Thyroid gland (tissue), 4 donors: ENCODE data around the gene TMPRSS5. TPM values are rescaled to one million over a fixed set of nuclear protein-coding genes. Genes with fewer than 3 reads are reported as not detected.

ENCODE experiments used
- DNase-seq, 2 donors: peaks; one replicate each; pipeline ENCODE4 v3.0.0-alpha.2; 2019
- H3K27ac ChIP-seq, 3 donors: fragments of 200-600 bp; sonication (generic); 1 replicate in 2 of 3; 2 replicates in 1 of 3; pipeline ENCODE4 v1.5.1; 2016 to 2019; ENCODE audit warnings: mild to moderate bottlenecking in 1 of 3, moderate library complexity in 1 of 3
- H3K27me3 ChIP-seq: fragments of 200-600 bp; sonication (generic); one replicate; pipeline ENCODE4 v1.5.1; 2019
- H3K36me3 ChIP-seq, 2 donors: fragments of 200-600 bp; sonication (generic); one replicate each; pipeline ENCODE4 v1.5.1; 2016 to 2019
- H3K4me1 ChIP-seq, 2 donors: fragments of 200-600 bp; sonication (generic); one replicate each; pipeline ENCODE4 v1.5.1; 2017 to 2019
- H3K4me3 ChIP-seq, 3 donors: fragments of 200-600 bp; sonication (generic); replicated peaks in 1 of 3; 1 replicate in 2 of 3; 2 replicates in 1 of 3; pipeline ENCODE4 v1.5.1; 2016; ENCODE audit warnings: mild to moderate bottlenecking in 1 of 3
- H3K9me3 ChIP-seq: fragments of 200-600 bp; sonication (generic); one replicate; pipeline ENCODE4 v1.5.1; 2017
- POLR2A ChIP-seq, 2 donors: fragments of 450-650 bp; IDR thresholded peaks; one replicate each; pipeline ENCODE4 v1.6.1; 2017; ENCODE audit warnings: antibody characterized with exemption in 2 of 2, mild to moderate bottlenecking in 2 of 2, moderate library complexity in 1 of 2
- WGBS, 2 donors: methylation state at CpG; one replicate each; pipeline ENCODE4 v1.1.5; 2017; 5-methylcytosine and 5-hydroxymethylcytosine counted together
- intact Hi-C: fragments of 100-400 bp; cut with DNase I; formaldehyde crosslinking; loops from one replicate; pipeline ENCODE4 v1.15.1; 2023
- total RNA-seq, 4 donors: library from RNA; depleted of rRNA; stranded (reverse); fragments of >200 nt; gene quantifications; one replicate each; pipeline ENCODE4 v1.2.3, GENCODE V29; 2016
- TF ChIP-seq, protein P1 (sequence below), 6 experiments: fragments of 200-600 bp in 3 of 6; fragments of 450-650 bp in 3 of 6; sonication (generic) in 3 of 6; IDR thresholded peaks; one replicate each; pipeline ENCODE4 v1.5.1; 2016 to 2019; ENCODE audit warnings: antibody characterized with exemption in 6 of 6, mild to moderate bottlenecking in 2 of 6, inconsistent platforms in 1 of 6, moderate library complexity in 1 of 6

The TMPRSS5 gene
- total RNA-seq, 4 donors from 2014 or later, result 0.40 to 0.59 (median 0.45) TPM; not detected in 1

DNA sequence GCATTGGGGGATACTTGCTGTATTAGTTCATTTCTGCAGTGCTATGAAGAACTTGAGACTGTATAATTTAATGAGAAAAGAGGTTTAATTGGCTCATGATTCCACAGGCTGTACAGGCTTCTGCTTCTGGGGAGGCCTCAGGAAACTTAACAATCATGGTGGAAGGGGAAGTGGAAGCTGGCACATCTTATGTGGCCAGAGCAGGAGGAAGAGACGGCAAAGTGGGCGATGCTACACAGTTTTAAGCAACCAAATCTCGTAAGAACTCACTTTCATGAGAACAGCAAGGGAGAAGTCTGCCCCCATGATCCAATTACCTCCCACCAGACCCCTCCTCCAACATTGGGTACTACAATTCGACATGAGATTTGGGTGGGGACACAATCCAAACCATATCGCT lies 55.1 kb downstream of the TMPRSS5 start:
- Histone ChIP-seq H3K4me1 (no peaks in the 10 kb centered on the region), H3K27ac (no peak overlapping the region), H3K36me3 (no peaks in the 10 kb centered on the region), H3K27me3 (no peaks in the 10 kb centered on the region), H3K9me3 (no peaks in the 10 kb centered on the region), H3K4me3 (no peak overlapping the region)
- TF ChIP-seq, protein P1, sequence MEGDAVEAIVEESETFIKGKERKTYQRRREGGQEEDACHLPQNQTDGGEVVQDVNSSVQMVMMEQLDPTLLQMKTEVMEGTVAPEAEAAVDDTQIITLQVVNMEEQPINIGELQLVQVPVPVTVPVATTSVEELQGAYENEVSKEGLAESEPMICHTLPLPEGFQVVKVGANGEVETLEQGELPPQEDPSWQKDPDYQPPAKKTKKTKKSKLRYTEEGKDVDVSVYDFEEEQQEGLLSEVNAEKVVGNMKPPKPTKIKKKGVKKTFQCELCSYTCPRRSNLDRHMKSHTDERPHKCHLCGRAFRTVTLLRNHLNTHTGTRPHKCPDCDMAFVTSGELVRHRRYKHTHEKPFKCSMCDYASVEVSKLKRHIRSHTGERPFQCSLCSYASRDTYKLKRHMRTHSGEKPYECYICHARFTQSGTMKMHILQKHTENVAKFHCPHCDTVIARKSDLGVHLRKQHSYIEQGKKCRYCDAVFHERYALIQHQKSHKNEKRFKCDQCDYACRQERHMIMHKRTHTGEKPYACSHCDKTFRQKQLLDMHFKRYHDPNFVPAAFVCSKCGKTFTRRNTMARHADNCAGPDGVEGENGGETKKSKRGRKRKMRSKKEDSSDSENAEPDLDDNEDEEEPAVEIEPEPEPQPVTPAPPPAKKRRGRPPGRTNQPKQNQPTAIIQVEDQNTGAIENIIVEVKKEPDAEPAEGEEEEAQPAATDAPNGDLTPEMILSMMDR (IDR thresholded peaks at IDR 0.05), result no peak
- TF ChIP-seq POLR2A (IDR thresholded peaks at IDR 0.05), result no peak
- intact Hi-C loops, result no loop called here
- WGBS, 2 donors, result 85 to 87% methylated on average over 5 of the region's 5 CpGs
- DNase-seq, result no peak

DNA sequence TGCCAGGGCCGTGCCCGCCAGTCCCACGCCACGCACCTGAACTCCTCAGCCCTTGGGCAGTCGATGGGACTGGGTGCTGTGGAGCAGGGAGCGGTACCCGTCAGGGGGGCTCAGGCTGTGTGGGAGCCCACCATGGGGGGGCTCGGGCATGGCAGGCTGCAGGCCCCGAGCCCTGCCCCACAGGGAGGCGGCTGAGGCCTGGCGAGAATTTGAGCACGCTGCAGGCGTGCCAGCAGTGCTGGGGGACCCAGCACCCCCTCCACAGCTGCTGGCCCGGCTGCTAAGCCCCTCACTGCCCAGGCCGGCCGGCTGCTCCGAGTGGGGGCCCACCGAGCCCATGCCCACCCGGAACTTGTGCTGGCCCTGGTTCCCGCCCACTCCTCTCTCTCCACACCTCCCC lies 56.8 kb downstream of the TMPRSS5 start:
- TF ChIP-seq POLR2A (IDR thresholded peaks at IDR 0.05), result no peak
- TF ChIP-seq, protein P1 (IDR thresholded peaks at IDR 0.05), result no peak
- Histone ChIP-seq H3K27me3 (no peaks in the 10 kb centered on the region), H3K27ac (no peak overlapping the region), H3K36me3 (no peaks in the 10 kb centered on the region), H3K4me1 (no peaks in the 10 kb centered on the region), H3K4me3 (no peak overlapping the region), H3K9me3 (no peaks in the 10 kb centered on the region)
- intact Hi-C loops, result no loop called here
- 80 to 90% methylated on average over 2 to 7 of the region's 20 CpGs for WGBS, 2 donors
- DNase-seq, result no peak

DNA sequence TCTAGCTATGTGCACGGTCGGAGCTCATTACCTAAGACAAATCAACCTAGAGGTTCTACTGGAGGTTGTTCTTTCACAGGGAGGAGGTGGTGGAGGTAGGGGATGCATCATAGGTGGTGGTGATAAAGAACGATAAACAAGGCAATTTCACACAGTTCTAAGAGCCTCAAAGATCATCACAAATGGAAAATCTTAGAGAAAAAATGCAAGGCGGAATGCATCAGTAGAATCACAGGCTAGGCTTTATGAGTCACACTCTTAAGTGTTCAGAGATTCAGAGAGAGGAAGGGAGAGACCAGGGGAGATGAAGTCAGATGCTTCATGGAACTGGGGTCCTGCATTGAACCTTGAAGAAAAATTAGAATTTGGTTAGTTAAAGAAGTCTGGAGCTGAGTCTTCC lies 58.3 kb downstream of the TMPRSS5 start:
- H3K27ac ChIP-seq, result no peak overlapping the region
- 86 to 92% methylated on average over 4 of the region's 4 CpGs for WGBS, 2 donors
- TF ChIP-seq, protein P1 (IDR thresholded peaks at IDR 0.05), result no peak
- TF ChIP-seq POLR2A (IDR thresholded peaks at IDR 0.05), result no peak
- H3K4me1 ChIP-seq, result no peaks in the 10 kb centered on the region
- no peak overlapping the region for H3K4me3 ChIP-seq
- DNase-seq, result no peak
- no peaks in the 10 kb centered on the region for H3K9me3 ChIP-seq
- no peaks in the 10 kb centered on the region for H3K36me3 ChIP-seq
- intact Hi-C loops, result no loop called here
- H3K27me3 ChIP-seq, result no peaks in the 10 kb centered on the region

DNA sequence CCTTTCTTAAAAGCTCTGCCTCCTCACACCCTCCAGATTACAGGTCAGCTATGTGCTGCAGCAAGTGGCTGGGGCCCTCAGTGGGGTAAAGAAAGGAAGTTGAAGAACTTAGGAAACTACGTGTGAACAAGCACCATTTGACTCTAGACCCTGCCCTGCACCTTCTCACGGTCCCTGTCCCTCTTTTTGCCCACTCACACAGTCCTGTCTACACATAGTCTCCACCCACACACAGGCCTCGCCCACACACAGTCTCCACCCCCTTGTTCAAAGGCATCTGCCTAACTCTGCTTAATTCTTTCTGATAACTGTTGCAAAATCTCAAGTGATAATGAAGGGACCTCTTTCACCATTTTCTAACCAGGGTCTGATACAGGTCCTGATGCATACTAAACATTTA lies 59.0 kb downstream of the TMPRSS5 start:
- 61% methylated on average over 3 of the region's 3 CpGs for WGBS, 2 donors
- intact Hi-C loops, result no loop called here
- no peak overlapping the region for H3K27ac ChIP-seq
- TF ChIP-seq, protein P1 (IDR thresholded peaks at IDR 0.05), result no peak
- no peak for TF ChIP-seq POLR2A (IDR thresholded peaks at IDR 0.05)
- H3K9me3 ChIP-seq, result no peaks in the 10 kb centered on the region
- no peaks in the 10 kb centered on the region for H3K36me3 ChIP-seq
- no peaks in the 10 kb centered on the region for H3K4me1 ChIP-seq
- no peak overlapping the region for H3K4me3 ChIP-seq
- no peaks in the 10 kb centered on the region for H3K27me3 ChIP-seq
- DNase-seq, result no peak

DNA sequence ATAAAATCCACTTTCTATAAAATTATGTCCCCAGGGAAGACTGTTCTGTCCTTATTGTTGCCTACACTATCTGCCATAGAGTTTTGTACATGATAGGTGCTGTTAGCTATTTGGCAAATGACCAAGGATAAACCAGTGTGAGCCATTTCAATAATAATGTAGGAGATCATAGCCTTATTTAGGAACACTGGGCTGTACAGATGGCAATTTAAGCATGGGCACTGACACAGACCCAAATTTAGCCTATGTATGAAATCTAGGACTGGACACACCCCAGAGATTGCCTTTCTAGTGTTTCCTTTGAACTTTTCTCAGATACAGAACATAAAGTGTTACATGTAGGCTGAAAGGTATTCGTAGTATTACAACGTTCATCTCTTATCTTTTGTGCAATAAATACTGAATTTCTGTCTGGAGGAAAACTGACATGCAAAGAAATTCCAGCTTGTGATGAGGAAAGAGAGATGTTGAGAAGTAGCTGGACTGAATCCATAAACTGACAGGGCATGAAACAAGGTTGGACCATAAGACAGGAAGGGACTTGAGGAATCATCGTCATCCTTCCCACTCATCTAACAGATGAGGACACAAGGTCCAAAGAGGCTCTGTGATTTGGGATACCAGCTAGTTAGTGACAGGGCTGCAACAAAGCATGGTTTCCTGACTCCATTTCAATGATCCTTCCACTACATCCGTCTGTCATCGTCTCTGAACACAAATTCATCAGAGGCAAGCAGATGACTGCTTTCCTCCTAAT lies 60.3 kb downstream of the TMPRSS5 start:
- Histone ChIP-seq H3K4me1 (no peaks in the 10 kb centered on the region), H3K9me3 (no peaks in the 10 kb centered on the region), H3K4me3 (no peak overlapping the region), H3K36me3 (no peaks in the 10 kb centered on the region), H3K27me3 (no peaks in the 10 kb centered on the region), H3K27ac (no peak overlapping the region)
- TF ChIP-seq, protein P1 (IDR thresholded peaks at IDR 0.05), result no peak
- TF ChIP-seq POLR2A (IDR thresholded peaks at IDR 0.05), result no peak
- intact Hi-C loops, result no loop called here
- no peak for DNase-seq
- 80 to 87% methylated on average over 5 of the region's 5 CpGs for WGBS, 2 donors
